Measurements from ENCODE around the gene CMC1. TPM values are rescaled to one million over a fixed set of nuclear protein-coding genes. Genes with fewer than 3 reads are reported as not detected.

Gene CMC1
- total RNA-seq, 1 experiment from 2014 or later, result 15.9 TPM

GRCh38 chr3:28348265-28348628 lies 106.8 kb downstream of the CMC1 start:
- BruUV-seq (replicated peaks), result no TSS peak
- ChIA-PET POLR2A (interaction anchor here (1.3 kb wide), 1 partner anchor 20 kb away, joined by 3 read pairs; no protein-coding TSS in a partner anchor), CTCF (interaction anchor here (0.5 kb wide), 1 partner anchor 923 kb away, joined by 5 read pairs; no protein-coding TSS in a partner anchor)
- H3K36me3 ChIP-seq (ENCODE audit: control insufficient read depth, insufficient read depth, low read length), result no peaks in the 10 kb centered on the region; the same call in none of the 2 replicates
- H3K4me3 ChIP-seq (ENCODE audit: low read depth in 2 of 2, low read length in 2 of 2), result peak overlapping the region; percentile 78 to 91
- no peaks in the 10 kb centered on the region for H3K27me3 ChIP-seq (ENCODE audit: control insufficient read depth, insufficient read depth, low read length)
- H3K4me1 ChIP-seq (ENCODE audit: control insufficient read depth, insufficient read depth, low read length), result peaks cover 20% of the 10 kb centered on the region; the same call in 1 of the 2 replicates
- no peak for TF ChIP-seq TCF7L2 (IDR thresholded peaks at IDR 0.05; ENCODE audit: low read depth, low read length)
- TF ChIP-seq, protein P1, sequence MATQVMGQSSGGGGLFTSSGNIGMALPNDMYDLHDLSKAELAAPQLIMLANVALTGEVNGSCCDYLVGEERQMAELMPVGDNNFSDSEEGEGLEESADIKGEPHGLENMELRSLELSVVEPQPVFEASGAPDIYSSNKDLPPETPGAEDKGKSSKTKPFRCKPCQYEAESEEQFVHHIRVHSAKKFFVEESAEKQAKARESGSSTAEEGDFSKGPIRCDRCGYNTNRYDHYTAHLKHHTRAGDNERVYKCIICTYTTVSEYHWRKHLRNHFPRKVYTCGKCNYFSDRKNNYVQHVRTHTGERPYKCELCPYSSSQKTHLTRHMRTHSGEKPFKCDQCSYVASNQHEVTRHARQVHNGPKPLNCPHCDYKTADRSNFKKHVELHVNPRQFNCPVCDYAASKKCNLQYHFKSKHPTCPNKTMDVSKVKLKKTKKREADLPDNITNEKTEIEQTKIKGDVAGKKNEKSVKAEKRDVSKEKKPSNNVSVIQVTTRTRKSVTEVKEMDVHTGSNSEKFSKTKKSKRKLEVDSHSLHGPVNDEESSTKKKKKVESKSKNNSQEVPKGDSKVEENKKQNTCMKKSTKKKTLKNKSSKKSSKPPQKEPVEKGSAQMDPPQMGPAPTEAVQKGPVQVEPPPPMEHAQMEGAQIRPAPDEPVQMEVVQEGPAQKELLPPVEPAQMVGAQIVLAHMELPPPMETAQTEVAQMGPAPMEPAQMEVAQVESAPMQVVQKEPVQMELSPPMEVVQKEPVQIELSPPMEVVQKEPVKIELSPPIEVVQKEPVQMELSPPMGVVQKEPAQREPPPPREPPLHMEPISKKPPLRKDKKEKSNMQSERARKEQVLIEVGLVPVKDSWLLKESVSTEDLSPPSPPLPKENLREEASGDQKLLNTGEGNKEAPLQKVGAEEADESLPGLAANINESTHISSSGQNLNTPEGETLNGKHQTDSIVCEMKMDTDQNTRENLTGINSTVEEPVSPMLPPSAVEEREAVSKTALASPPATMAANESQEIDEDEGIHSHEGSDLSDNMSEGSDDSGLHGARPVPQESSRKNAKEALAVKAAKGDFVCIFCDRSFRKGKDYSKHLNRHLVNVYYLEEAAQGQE (IDR thresholded peaks at IDR 0.05; ENCODE audit: insufficient read depth in 1 of 2, low read depth in 2 of 2, low read length in 1 of 2), result no peak
- no peak for TF ChIP-seq POLR2AphosphoS5 (IDR thresholded peaks at IDR 0.05; ENCODE audit: low read depth, low read length)
- TF ChIP-seq CTCF (IDR thresholded peaks at IDR 0.05), result no peak
- TF ChIP-seq SIN3A (IDR thresholded peaks at IDR 0.05; ENCODE audit: borderline replicate concordance, insufficient read depth, low read depth, low read length), result no peak
- ATAC-seq, result peak; percentile 85
- intact Hi-C loops (cut with micrococcal nuclease; ENCODE audit: unreplicated experiment), result no loop called here
- in situ Hi-C loops (cut with HindIII; ENCODE audit: low pct_unique_long_range_greater_than_20kb, low sequenced_read_pairs), result no loop called here
- DNase-seq (ENCODE audit: low read depth, low spot score), result no peak
- no peaks in the 10 kb centered on the region for H3K9me3 ChIP-seq (ENCODE audit: control insufficient read depth, insufficient read depth, low read depth, low read length)
- H3K27ac ChIP-seq (ENCODE audit: low read length), result peak overlapping the region; percentile 91

DNA sequence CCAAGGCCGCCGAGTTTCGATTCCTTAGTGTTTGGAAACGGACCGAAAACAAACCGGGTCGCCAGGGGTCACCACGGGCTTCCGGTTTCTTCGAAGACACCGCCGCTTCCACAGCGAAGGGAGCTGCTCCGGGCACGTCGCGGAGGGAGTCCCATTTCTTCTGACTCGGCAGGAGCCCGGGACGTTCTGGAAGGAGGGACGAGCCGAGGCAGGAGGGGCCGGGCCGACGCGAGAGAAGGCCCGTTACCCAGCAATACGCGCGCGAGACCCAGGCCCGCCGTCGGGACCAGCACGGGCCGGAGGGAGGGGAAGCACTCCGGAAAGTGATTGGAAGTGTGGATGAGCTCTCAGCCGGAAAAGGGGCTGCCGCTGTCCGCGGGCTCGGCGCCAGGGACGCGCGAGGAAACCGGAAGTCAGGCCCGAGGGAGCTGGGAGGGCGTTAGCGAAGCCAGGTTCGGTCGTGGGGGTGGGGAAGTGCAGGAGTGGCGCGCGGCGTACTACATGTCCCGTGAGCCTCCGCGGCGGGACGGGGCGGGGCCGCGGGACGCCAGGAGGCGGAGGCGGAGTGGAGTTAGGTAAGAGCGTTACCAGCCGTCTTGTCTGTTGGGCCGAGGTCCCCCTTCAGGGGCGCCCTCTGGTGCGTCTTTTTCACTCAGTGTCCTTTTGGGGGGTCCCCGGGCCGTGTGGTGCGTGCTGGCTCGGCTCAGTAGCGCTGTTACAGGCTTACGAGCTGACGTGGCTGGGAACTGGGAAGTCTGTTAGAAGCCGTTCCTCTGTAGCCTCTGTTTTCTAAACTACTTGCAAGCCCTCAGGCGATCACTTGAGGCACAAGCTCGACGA lies 107.4 kb downstream of the CMC1 start, which contains the start of the genes AZI2 and ZCWPW2:
Gene AZI2, minus strand, starts transcription at position 196 of the 840 bp plus-strand sequence. CDS start 8,207 bp downstream, outside the sequence.
Gene ZCWPW2, plus strand, starts transcription at position 93 of the 840 bp plus-strand sequence. CDS start 64,348 bp downstream, outside the sequence.
- intact Hi-C loops (cut with micrococcal nuclease; ENCODE audit: unreplicated experiment) (no loop called here), in situ Hi-C loops (cut with HindIII; ENCODE audit: low pct_unique_long_range_greater_than_20kb, low sequenced_read_pairs) (no loop called here)
- peak within 1 kb of the TSS; percentile 78 to 91 for H3K4me3 ChIP-seq (ENCODE audit: low read depth in 2 of 2, low read length in 2 of 2)
- DNase-seq (ENCODE audit: low read depth, low spot score), result peak; percentile 56
- CTCF ChIA-PET, result no interaction called here
- peaks cover 20% of the 10 kb centered on the region; the same call in 1 of the 2 replicates for H3K4me1 ChIP-seq (ENCODE audit: control insufficient read depth, insufficient read depth, low read length)
- TF ChIP-seq CTCF (IDR thresholded peaks at IDR 0.05) (peak; percentile 24), TCF7L2 (IDR thresholded peaks at IDR 0.05; ENCODE audit: low read depth, low read length) (no peak)
- TF ChIP-seq, protein P1 (IDR thresholded peaks at IDR 0.05; ENCODE audit: insufficient read depth in 1 of 2, low read depth in 2 of 2, low read length in 1 of 2), result peak; percentile 33 to 70; a peak in 2 of 4 replicates
- peak; percentile 97 for ATAC-seq
- no peaks in the 10 kb centered on the region for H3K27me3 ChIP-seq (ENCODE audit: control insufficient read depth, insufficient read depth, low read length)
- POLR2A ChIA-PET, result interaction anchor here (0.9 to 1.3 kb wide), 2 partner anchors 10 to 21 kb away, joined by 3 read pairs; no protein-coding TSS in a partner anchor
- no peaks in the 10 kb centered on the region; the same call in none of the 2 replicates for H3K36me3 ChIP-seq (ENCODE audit: control insufficient read depth, insufficient read depth, low read length)
- BruUV-seq (replicated peaks), result no TSS peak
- no peaks in the 10 kb centered on the region for H3K9me3 ChIP-seq (ENCODE audit: control insufficient read depth, insufficient read depth, low read depth, low read length)
- peak within 1 kb of the TSS; percentile 91 for H3K27ac ChIP-seq (ENCODE audit: low read length)
